GM18520 (cell line): ENCODE measurements around the gene CDKN1C.

ENCODE experiments used
- ATAC-seq: cut with Tn5 transposase; IDR thresholded peaks from one replicate; pipeline ENCODE4 v1.9.1; 2021; ENCODE audit not compliant: unreplicated experiment

CDKN1C gene

GRCh38 chr11:2890466-2891294, 5.1 kb upstream of the CDKN1C start:
- ATAC-seq: no peak

GRCh38 chr11:2889362-2890273, 4.0 kb upstream of the CDKN1C start:
- ATAC-seq: no peak

GRCh38 chr11:2888266-2888968, 2.8 kb upstream of the CDKN1C start:
- no peak for ATAC-seq

GRCh38 chr11:2887515-2888195, 2.1 kb upstream of the CDKN1C start:
- no peak for ATAC-seq

DNA sequence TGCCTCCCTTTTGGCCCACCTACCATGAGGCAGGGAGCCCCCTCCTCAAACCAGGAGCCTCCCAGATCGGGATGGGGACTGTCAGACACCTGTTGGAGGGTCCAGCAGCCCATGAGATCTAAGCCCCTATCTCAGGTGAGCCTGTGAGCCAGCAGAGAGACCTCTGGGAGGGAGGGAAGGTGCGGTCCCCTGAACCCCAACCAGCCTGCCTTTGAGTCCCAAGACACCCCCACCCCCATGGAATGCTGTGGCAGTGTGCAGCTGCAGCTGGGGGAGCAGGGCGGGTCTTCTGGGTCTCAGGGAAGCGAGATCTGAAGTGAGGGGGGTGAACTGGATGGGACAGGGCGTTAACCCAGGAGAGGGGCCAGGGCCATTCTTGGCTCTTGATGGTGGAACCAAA, 1.4 kb upstream of the CDKN1C start:
- ATAC-seq: no peak

DNA sequence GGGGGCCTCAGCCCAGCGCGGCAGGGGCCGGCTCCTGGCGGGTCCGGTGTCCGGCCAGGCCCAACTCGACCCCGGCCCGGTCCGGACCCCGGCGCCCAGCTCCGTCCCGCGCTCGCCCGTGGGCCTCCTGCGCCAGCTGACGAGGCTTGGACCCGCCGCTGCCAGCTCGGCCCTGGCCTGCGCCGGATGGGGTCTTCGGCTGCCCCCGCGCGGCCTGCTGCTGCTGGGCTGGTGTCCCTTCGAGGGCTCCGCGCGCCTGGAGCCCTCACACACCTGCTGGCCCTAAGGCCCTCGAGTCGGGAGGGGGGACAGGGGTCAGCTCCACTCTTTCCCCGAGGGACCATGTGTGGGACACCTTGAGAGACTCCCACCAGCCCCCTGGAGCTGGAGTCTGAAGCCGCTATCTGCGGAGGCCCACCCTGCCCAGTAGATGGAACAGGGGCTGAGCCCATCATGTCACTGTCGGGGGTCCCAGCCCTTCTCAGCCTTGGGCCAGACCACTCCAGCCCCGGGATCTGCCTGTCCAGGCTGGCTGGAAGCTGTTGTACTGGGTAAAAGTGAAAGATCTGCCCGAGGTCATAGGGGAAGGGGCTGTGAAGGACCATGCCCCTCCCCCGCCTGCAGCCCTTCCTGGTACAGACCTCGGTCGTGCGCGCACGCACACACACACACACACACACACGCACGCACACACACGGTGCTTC, 768 bp upstream of the CDKN1C start:
- no peak for ATAC-seq

DNA sequence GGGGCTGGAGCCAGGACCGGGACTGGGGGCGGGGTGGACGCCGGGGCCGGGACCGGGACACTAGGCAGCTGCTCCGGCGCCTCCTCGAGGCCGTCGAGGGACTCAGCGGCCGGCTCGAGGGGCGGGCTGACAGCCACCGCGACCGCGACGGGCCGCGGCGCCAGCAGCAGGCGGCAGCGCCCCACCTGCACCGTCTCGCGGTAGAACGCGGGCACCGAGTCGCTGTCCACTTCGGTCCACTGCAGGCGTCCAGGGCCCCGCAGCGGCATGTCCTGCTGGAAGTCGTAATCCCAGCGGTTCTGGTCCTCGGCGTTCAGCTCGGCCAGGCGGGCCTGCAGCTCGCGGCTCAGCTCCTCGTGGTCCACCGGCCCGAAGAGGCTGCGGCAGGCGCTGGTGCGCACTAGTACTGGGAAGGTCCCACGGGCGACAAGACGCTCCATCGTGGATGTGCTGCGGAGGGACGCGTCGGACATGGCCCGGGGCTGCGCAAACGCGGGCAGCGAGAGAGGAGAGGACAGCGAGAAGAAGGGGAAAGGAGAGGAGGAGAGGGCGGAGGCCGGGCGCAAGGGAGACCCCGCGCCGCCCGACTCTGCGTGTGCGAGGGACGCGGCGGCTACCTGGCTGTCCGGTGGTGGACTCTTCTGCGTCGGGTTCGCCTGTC, 428 bp downstream of the CDKN1C start:
- ATAC-seq: no peak

DNA sequence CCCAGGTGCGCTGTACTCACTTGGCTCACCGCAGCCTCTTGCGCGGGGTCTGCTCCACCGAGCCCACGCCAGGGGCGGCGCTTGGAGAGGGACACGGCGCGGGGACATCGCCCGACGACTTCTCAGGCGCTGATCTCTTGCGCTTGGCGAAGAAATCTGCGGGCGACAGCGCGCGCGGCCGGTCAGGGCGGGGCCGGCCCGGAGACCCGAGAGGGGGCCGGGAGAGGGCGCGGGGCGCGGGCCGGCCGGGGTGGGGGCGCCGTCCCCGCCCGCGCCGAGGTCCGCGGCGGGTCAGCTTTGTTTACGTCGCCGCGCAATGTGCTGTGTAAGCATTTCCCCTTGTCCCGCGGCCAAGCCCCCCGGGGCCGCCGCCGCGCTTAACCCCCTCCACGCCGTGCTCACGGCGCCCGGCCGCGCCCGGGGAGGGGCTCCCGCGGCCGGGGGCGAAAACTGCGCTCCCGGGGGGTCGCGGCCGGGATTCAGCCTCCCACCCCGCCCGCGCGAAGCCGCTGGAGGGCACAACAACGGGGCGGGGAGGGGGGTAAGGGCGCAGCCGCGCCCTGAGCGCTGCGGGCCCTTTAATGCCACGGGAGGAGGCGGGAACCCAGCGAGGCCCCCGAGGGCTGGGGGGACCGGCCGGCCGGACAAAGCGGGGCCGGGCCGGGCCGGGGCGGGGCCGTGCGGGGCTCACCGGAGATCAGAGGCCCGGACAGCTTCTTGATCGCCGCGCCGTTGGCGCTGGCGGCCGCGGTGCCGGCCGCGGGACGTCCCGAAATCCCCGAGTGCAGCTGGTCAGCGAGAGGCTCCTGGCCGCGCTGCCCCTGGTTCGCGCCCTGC, 1.4 kb downstream of the CDKN1C start:
- ATAC-seq: no peak

DNA sequence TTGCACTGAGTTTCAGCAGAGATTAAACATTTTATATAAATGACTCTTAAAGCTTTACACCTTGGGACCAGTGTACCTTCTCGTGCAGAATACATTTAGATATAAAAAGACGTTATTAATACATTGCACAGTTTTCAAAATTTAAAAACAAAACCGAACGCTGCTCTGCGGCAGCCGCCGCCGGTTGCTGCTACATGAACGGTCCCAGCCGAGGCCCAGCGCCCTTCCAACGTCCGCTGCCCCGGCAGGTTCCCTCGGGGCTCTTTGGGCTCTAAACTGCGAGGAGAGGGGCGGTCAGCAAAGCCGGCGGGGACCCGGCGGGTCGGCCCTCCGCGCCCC, 2.0 kb downstream of the CDKN1C start:
- no peak for ATAC-seq

DNA sequence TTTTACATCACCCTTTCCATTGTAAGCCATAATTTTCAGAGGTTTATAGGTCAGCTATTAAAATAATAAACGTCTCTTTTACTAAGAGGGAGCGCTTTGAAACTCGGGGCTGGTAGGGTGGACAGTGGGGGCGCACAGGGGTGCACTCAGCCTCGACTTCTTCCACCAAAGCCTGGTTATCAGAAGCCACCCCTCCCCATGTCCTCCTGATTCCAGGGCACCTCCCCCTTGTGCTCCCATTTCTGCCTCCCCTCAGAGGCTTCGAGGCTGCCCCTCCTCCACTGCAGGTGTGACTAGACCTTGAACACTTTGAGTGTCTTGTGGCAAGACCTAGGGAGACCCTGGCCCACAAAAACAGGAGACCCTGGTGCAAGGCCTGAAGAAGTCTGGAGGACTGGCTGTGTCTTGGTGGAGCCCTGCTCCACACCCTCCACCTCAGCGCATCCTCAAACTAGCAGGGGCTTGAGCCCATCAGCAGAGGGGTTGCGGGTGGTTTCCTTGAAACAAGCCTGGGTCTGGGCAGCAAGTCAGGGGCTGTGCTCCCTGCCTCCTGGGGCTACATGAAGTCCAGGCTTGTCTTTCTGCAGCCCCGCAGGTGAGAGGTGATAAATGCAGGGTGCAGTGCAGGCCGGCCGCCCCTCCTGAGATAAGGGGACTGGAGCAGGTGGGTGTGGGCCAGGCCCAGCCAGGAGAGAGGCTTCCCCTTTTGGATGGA, 3.0 kb downstream of the CDKN1C start:
- no peak for ATAC-seq

DNA sequence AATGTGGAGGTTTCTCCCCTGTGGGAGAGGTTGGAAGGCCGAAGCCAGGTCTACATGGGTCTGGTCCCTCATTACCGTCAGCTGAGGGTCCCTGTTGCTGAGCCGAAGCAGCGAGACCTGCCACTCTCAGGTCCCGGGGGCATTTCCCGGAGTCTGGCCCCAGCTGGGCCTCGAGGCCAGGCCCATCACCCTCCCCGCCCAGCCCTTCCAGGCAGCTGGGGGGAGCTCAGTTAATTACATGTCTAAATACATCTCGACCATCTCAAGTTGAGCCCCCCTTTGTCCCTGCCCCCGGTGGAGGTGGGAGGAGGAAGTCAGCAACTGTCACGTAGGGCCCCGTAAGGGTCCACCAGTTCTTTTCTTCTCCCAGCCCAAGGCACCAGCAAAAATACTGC, 3.6 kb downstream of the CDKN1C start:
- no peak for ATAC-seq

DNA sequence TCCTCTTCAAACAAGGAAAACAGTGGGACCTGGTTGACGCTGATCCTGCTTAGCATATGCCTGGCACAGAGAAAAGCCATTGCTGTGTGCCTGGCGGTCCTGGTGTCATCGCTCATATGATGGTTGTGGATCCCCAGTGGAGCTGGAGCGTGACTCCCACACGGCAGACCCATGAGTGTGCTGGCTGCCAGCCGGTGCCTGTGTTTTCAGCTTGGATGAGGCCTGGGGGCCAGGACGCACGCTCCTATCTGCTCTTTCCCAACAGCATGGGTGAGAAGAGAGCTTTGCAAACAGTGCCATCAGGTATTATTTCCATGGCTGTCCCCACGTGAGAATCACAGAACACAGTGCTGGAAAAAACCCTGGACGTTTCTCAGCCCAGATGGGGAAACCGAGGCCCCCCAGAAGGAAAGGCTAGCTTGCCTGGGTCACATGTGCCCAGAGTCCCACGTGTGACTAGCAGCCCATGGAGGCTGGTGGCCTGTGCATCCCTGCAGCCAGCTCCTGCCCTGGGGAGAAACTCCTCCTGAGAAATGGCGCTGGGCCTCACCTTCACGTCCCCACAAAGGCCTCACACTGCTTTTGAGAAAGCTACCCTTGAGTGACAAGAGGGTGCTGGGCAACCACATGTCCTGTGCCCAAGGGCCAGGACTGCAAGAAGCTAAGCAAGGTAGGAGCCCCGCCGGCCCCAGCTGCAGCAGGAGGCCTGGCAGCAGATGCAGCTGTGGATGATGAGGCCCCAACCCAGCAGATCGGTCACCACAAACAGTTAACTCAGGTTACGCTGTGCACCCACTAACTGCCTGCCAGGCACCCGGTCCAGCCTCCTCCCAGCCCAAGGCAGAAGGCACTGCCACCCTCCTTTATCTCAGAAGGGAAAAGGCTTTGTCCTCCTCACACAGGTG, 4.2 kb downstream of the CDKN1C start:
- ATAC-seq: no peak

DNA sequence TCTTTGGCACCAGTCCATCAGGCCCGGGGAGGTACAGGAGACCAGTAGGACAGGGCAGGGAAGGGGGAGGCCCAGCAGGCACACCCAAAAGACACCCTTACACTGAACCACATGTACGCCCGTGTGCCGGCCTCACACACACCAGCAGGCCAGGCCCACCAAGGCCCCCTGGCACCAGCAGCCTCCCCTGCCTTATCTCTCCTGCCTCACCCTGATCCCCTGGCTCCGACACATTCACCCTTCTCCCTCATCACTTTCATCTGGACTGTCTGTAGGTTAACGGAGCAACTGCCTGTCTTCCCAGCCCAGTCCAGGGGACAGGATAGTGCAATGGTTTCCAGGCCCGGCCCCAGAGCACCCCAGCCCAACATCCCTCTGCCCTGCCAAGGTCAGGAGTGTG, 4.9 kb downstream of the CDKN1C start:
- ATAC-seq: no peak

GRCh38 chr11:2878782-2879181, 6.8 kb downstream of the CDKN1C start:
- no peak for ATAC-seq

DNA sequence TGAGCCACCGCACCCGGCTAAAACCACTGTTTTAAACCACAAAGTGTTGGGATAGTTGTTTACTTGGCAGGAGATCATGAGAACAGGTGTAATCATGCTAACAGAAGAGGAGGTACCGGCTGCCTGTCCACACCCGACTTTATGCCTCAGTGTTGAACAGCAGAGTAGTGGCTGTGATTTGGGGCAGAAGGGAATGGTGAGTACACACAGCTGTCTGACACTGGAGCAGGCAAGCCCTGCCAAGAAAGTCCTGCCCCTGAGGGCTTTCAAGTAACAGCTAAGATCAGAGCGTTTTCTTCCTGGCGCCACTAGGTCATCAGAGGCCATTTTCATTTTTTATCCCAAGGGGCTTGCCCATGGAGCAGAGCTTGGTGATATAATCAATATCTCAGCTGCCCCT, 8.1 kb downstream of the CDKN1C start:
- no peak for ATAC-seq

GRCh38 chr11:2874963-2875362, 10.6 kb downstream of the CDKN1C start:
- ATAC-seq: no peak

GRCh38 chr11:2870969-2871680, 14.4 kb downstream of the CDKN1C start:
- no peak for ATAC-seq
